Heart right ventricle (tissue), 16 donors: ENCODE results near the gene LRRC17. TPM values are rescaled to one million over a fixed set of nuclear protein-coding genes. Genes with fewer than 3 reads are reported as not detected.

ENCODE experiments used
- ATAC-seq, 8 donors: fragments of 200-7000 bp; cut with Tn5 transposase; one replicate each; pipeline ENCODE4 v1.9.1; 2020; ENCODE audit warnings: mild to moderate bottlenecking in 8 of 8, moderate library complexity in 8 of 8, moderate number of reproducible peaks in 1 of 8
- DNase-seq, 2 donors: peaks; one replicate each; pipeline ENCODE4 v3.0.0-alpha.2; 2020
- H3K27ac ChIP-seq, 10 donors: fragments of 200-600 bp; sonication (generic) in 2 of 10; one replicate each; pipeline versions ENCODE4 v1.5.0 to v1.8.0; 2020 to 2022; ENCODE audit warnings: mild to moderate bottlenecking in 3 of 10
- H3K27me3 ChIP-seq, 7 donors: fragments of 200-600 bp; one replicate each; pipeline ENCODE4 v1.8.0; 2021 to 2022; ENCODE audit warnings: mild to moderate bottlenecking in 2 of 7
- H3K36me3 ChIP-seq, 9 donors: fragments of 200-600 bp; sonication (generic) in 1 of 9; one replicate each; pipeline versions ENCODE4 v1.5.0 to v1.8.0; 2020 to 2022; ENCODE audit warnings: mild to moderate bottlenecking in 2 of 9
- H3K4me1 ChIP-seq, 9 donors: fragments of 200-600 bp; sonication (generic) in 1 of 9; one replicate each; pipeline versions ENCODE4 v1.5.0 to v1.8.0; 2020 to 2022; ENCODE audit warnings: mild to moderate bottlenecking in 4 of 9
- H3K4me3 ChIP-seq, 10 donors: fragments of 200-600 bp; sonication (generic) in 2 of 10; one replicate each; pipeline versions ENCODE4 v1.5.0 to v1.8.0; 2020 to 2022; ENCODE audit warnings: mild to moderate bottlenecking in 7 of 10, moderate library complexity in 2 of 10
- H3K9me3 ChIP-seq, 11 donors: fragments of 200-600 bp in 10 of 11; sonication (generic) in 2 of 11; one replicate each; pipeline versions ENCODE4 v1.5.0 to v1.8.0; 2013 to 2022; ENCODE audit warnings: mild to moderate bottlenecking in 2 of 11, control low read depth in 1 of 11, moderate library complexity in 1 of 11
- CTCF ChIP-seq, 9 donors: fragments of 200-600 bp; sonication (generic) in 2 of 9; IDR thresholded peaks; one replicate each; pipeline versions ENCODE4 v1.5.0 to v1.8.0; 2021 to 2022; ENCODE audit warnings: antibody characterized with exemption in 9 of 9, mild to moderate bottlenecking in 5 of 9, moderate library complexity in 1 of 9
- WGBS, 2 donors: extraction: QIAGEN DNeasy Blood & Tissue Kit; methylation state at CpG; one replicate each; pipeline ENCODE4 v1.1.7; 2013; ENCODE audit warnings: inconsistent platforms in 1 of 2; 5-methylcytosine and 5-hydroxymethylcytosine counted together
- intact Hi-C, 10 donors: fragments of 100-400 bp; cut with DNase I; formaldehyde crosslinking; loops; one replicate each; pipeline versions ENCODE4 v1.11.1 to v1.14.2; 2022
- polyA plus RNA-seq, 2 donors: library from polyadenylated mRNA; stranded (reverse); fragments of 200-250 nt; gene quantifications; one replicate each; pipeline ENCODE4 v1.2.3, GENCODE V29; 2013
- total RNA-seq, 10 donors: library from RNA; stranded (reverse); fragmentation: NEBNext Ultra II Directional in 3 of 10; extraction: Animal tissue kit (Norgen Biotek cat#: 25700) in 3 of 10; gene quantifications; one replicate each; pipeline versions ENCODE4 v1.2.1 to v1.2.4, GENCODE V29; 2021 to 2023
- donor health status: Arrhythmogenic right ventricular cardiomyopathy.
- donor health status: ischemic (EF 13 %, LVEDD 7.1; RV severe dilation, severe dysfunction).
- donor health status: healthy with polysubstance abuse.
- donor health status: DM: no; HTN: yes; CAD: no.
- donor health status: DM: no; HTN: no; CAD: no.
- donor health status: ischemic (EF 25% LVEDD 6.9; RV normal size, moderate dysfunction).
- donor health status: ischemic (EF 25% LVEDD 5.7; RV mildly dilated, moderate dysfunction).
- donor health status: healthy.
- donor health status: DM: yes; HTN: yes; CAD: no.
- donor health status: Ischemic cardiomyopathy.
- donor health status: ischemic (EF 35%, LVEDD 5.7; RV mildly dilated, moderate dysfunction).
- donor health status: nonischemic (EF 11% LVEDD 7.7; RV severe dilation, severe dysfunction).
- donor health status: DM: yes; HTN: yes; CAD: no.
- donor health status: PGD.
- donor health status: ischemic (EF 29% LVEDD 5.4; RV normal size, mild dysfunction).
- donor health status: nonischemic (EF 23%, LVEDD 6.1; RV moderate dilation, normal function).

LRRC17 gene
- total and polyA plus RNA-seq, 12 donors: 0.12 to 9.5 (median 2.6) TPM

GRCh38 chr7:102978284-102978683 is 65.5 kb downstream of the LRRC17 start:
- Histone ChIP-seq H3K4me3 (no peak overlapping the region), H3K27ac (no peak overlapping the region), H3K27me3 (no peaks in the 10 kb centered on the region), H3K9me3 (peaks cover 0 to 21% (median 10%) of the 10 kb centered on the region in 11 donors), H3K36me3 (no peaks in the 10 kb centered on the region), H3K4me1 (peaks cover 0 to 7% (median 0%) of the 10 kb centered on the region in 9 donors)
- TF ChIP-seq CTCF (IDR thresholded peaks at IDR 0.05): no peak
- DNase-seq: peak in 1 of 2 donors; percentile 21
- no peak for ATAC-seq
- 80 to 81% methylated on average over 6 of the region's 6 CpGs for WGBS, 2 donors
- intact Hi-C loops: no loop called here

- Histone ChIP-seq H3K9me3 (peaks cover 0 to 21% (median 10%) of the 10 kb centered on the region in 11 donors), H3K27me3 (no peaks in the 10 kb centered on the region), H3K4me3 (no peak overlapping the region), H3K36me3 (no peaks in the 10 kb centered on the region), H3K27ac (no peak overlapping the region), H3K4me1 (peaks cover 0 to 9% (median 0%) of the 10 kb centered on the region in 9 donors)
- DNase-seq: no peak
- no peak for ATAC-seq
- no peak for TF ChIP-seq CTCF (IDR thresholded peaks at IDR 0.05)
- intact Hi-C loops: no loop called here
Measured at GRCh38 chr7:102979670-102980069, 66.9 kb downstream of the LRRC17 start.

GRCh38 chr7:102981451-102981850 is 68.7 kb downstream of the LRRC17 start:
- TF ChIP-seq CTCF (IDR thresholded peaks at IDR 0.05): no peak
- intact Hi-C loops: no loop called here
- Histone ChIP-seq H3K27me3 (no peaks in the 10 kb centered on the region), H3K4me1 (peaks cover 0 to 9% (median 0%) of the 10 kb centered on the region in 9 donors), H3K27ac (no peak overlapping the region), H3K4me3 (no peak overlapping the region), H3K9me3 (peaks cover 0 to 21% (median 10%) of the 10 kb centered on the region in 11 donors), H3K36me3 (no peaks in the 10 kb centered on the region)
- DNase-seq: no peak
- 75 to 94% methylated on average over 2 of the region's 2 CpGs for WGBS, 2 donors
- ATAC-seq: no peak

GRCh38 chr7:102982235-102982634 is 69.4 kb downstream of the LRRC17 start:
- intact Hi-C loops: no loop called here
- TF ChIP-seq CTCF (IDR thresholded peaks at IDR 0.05): no peak
- no peaks in the 10 kb centered on the region for H3K36me3 ChIP-seq
- H3K27ac ChIP-seq: no peak overlapping the region
- H3K27me3 ChIP-seq: no peaks in the 10 kb centered on the region
- peaks cover 0 to 21% (median 10%) of the 10 kb centered on the region in 11 donors for H3K9me3 ChIP-seq
- H3K4me3 ChIP-seq: no peak overlapping the region
- H3K4me1 ChIP-seq: peaks cover 0 to 9% (median 0%) of the 10 kb centered on the region in 9 donors
- 88 to 91% methylated on average over 1 of the region's 1 CpG for WGBS, 2 donors
- ATAC-seq: no peak
- no peak for DNase-seq
